ENCODE data around the gene PIAS1.

PIAS1 gene

DNA sequence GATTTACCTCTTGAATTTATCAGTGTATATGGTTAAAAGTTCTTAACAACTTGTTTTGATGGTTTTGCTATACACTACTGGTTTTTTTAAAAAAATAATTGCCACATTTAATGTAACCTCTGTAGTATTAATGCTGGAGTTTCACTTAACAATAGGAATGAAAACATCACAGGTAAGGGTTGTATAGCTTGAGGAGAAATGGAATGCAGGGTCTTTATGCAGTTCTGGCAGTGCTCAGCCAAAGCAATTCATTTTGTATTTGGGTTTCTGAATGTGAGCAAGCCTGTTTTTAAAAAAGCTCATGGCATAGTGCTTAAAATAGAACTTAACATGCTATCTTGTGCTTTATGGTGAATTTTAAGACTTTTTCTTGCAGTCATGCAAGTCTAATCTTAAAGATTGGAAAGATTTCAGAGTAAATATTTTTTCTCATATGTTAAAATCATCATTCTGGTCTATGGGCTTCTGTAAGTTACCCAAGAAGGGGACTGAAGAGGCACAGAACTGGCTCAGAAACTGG, 8.9 kb downstream of the PIAS1 start:
- ChIA-PET CTCF (interaction anchor here (0.8 kb wide), 1 partner anchor 9 kb away, joined by 3 read pairs; the partner anchor contains the start of gene PIAS1), POLR2A (interaction anchor here (1.3 kb wide), 1 partner anchor 9 kb away, joined by 4 read pairs; the partner anchor contains the start of gene PIAS1)
- Histone ChIP-seq H3K9me3 (ENCODE audit: control insufficient read depth, insufficient read depth, low read depth, low read length) (no peaks in the 10 kb centered on the region), H3K36me3 (ENCODE audit: control insufficient read depth in 2 of 2, insufficient read depth in 1 of 2, low read length in 2 of 2) (peaks cover 0 to 8% of the 10 kb centered on the region in 2 experiments; a peak in 1 of 3 replicates), H3K27ac (ENCODE audit: extremely low read depth, low read depth, low read length) (no peak overlapping the region), H3K4me1 (ENCODE audit: control insufficient read depth, insufficient read depth, low read length) (peaks cover 18% of the 10 kb centered on the region), H3K4me3 (ENCODE audit: low read depth, low read length) (no peak overlapping the region)
- TF ChIP-seq, protein P1, sequence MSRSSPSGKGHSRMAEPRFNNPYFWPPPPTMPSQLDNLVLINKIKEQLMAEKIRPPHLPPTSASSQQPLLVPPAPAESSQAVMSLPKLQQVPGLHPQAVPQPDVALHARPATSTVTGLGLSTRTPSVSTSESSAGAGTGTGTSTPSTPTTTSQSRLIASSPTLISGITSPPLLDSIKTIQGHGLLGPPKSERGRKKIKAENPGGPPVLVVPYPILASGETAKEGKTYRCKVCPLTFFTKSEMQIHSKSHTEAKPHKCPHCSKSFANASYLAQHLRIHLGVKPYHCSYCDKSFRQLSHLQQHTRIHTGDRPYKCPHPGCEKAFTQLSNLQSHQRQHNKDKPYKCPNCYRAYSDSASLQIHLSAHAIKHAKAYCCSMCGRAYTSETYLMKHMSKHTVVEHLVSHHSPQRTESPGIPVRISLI (tag by site-specific recombination; IDR thresholded peaks at IDR 0.05) = peak; percentile 5; the same call in 1 of the 2 replicates
- TF ChIP-seq BCL11B (tag by site-specific recombination; IDR thresholded peaks at IDR 0.05; ENCODE audit: low read depth) = no peak

DNA sequence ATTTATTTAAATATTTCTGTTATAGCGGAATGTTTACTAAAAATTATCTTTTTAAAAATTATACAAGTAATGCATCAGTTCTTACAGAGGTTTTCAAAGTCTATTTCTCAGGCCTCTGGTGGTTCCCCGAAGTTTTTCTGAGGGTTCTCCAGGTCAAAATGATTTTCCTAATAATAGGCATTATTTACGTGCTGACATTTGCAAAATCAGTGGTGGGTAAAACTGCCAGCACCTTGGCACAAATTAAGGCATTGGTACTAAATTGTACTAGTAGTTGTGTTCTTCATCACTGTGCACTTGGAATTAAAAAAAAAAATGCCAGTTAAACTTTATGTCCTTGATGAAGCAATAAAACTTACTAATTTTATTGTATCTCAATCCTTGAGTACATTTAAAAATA, 9.5 kb downstream of the PIAS1 start:
- H3K9me3 ChIP-seq (ENCODE audit: control insufficient read depth, insufficient read depth, low read depth, low read length) = no peaks in the 10 kb centered on the region
- H3K36me3 ChIP-seq (ENCODE audit: control insufficient read depth in 2 of 2, insufficient read depth in 1 of 2, low read length in 2 of 2) = peaks cover 0 to 8% of the 10 kb centered on the region in 2 experiments; a peak in 1 of 3 replicates
- POLR2A ChIA-PET = interaction anchor here (1.3 kb wide), 1 partner anchor 10 kb away, joined by 4 read pairs; the partner anchor contains the start of gene PIAS1
- no peak overlapping the region for H3K27ac ChIP-seq (ENCODE audit: extremely low read depth, low read depth, low read length)
- peaks cover 13% of the 10 kb centered on the region for H3K4me1 ChIP-seq (ENCODE audit: control insufficient read depth, insufficient read depth, low read length)
- no peak overlapping the region for H3K4me3 ChIP-seq (ENCODE audit: low read depth, low read length)
- CTCF ChIA-PET = interaction anchor here (0.6 to 1.3 kb wide), 4 partner anchors 9 to 256 kb away, joined by 3 to 5 read pairs (median 4); partner anchors contain the start of gene PIAS1
- TF ChIP-seq ZNF354C (tag by site-specific recombination; IDR thresholded peaks at IDR 0.05; ENCODE audit: borderline replicate concordance, low read depth) (no peak), ZNF514 (tag by site-specific recombination; IDR thresholded peaks at IDR 0.05) (no peak), ZNF768 (tag by site-specific recombination; IDR thresholded peaks at IDR 0.05) (no peak), SP7 (tag by site-specific recombination; IDR thresholded peaks at IDR 0.05) (no peak), SCRT2 (tag by site-specific recombination; IDR thresholded peaks at IDR 0.05) (no peak), HOXA7 (CRISPR knock-in tag; IDR thresholded peaks at IDR 0.05; ENCODE audit: borderline replicate concordance) (no peak), ZNF707 (tag by site-specific recombination; IDR thresholded peaks at IDR 0.05) (no peak), SP3 (tag by site-specific recombination; IDR thresholded peaks at IDR 0.05) (no peak), ZNF423 (tag by site-specific recombination; IDR thresholded peaks at IDR 0.05) (no peak), YY1 (tag by site-specific recombination; IDR thresholded peaks at IDR 0.05) (no peak), SALL2 (tag by site-specific recombination; IDR thresholded peaks at IDR 0.05; ENCODE audit: borderline replicate concordance) (no peak), ZNF792 (tag by site-specific recombination; IDR thresholded peaks at IDR 0.05) (no peak), ZNF664 (tag by site-specific recombination; IDR thresholded peaks at IDR 0.05) (no peak)
- TF ChIP-seq, protein P2, sequence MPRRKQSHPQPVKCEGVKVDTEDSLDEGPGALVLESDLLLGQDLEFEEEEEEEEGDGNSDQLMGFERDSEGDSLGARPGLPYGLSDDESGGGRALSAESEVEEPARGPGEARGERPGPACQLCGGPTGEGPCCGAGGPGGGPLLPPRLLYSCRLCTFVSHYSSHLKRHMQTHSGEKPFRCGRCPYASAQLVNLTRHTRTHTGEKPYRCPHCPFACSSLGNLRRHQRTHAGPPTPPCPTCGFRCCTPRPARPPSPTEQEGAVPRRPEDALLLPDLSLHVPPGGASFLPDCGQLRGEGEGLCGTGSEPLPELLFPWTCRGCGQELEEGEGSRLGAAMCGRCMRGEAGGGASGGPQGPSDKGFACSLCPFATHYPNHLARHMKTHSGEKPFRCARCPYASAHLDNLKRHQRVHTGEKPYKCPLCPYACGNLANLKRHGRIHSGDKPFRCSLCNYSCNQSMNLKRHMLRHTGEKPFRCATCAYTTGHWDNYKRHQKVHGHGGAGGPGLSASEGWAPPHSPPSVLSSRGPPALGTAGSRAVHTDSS (tag by site-specific recombination; IDR thresholded peaks at IDR 0.05) = no peak
- TF ChIP-seq, protein P3, sequence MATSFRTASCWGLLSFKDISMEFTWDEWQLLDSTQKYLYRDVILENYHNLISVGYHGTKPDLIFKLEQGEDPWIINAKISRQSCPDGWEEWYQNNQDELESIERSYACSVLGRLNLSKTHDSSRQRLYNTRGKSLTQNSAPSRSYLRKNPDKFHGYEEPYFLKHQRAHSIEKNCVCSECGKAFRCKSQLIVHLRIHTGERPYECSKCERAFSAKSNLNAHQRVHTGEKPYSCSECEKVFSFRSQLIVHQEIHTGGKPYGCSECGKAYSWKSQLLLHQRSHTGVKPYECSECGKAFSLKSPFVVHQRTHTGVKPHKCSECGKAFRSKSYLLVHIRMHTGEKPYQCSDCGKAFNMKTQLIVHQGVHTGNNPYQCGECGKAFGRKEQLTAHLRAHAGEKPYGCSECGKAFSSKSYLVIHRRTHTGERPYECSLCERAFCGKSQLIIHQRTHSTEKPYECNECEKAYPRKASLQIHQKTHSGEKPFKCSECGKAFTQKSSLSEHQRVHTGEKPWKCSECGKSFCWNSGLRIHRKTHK (tag by site-specific recombination; IDR thresholded peaks at IDR 0.05) = no peak
- TF ChIP-seq, protein P4, sequence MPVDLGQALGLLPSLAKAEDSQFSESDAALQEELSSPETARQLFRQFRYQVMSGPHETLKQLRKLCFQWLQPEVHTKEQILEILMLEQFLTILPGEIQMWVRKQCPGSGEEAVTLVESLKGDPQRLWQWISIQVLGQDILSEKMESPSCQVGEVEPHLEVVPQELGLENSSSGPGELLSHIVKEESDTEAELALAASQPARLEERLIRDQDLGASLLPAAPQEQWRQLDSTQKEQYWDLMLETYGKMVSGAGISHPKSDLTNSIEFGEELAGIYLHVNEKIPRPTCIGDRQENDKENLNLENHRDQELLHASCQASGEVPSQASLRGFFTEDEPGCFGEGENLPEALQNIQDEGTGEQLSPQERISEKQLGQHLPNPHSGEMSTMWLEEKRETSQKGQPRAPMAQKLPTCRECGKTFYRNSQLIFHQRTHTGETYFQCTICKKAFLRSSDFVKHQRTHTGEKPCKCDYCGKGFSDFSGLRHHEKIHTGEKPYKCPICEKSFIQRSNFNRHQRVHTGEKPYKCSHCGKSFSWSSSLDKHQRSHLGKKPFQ (tag by site-specific recombination; IDR thresholded peaks at IDR 0.05) = no peak
- TF ChIP-seq, protein P5, sequence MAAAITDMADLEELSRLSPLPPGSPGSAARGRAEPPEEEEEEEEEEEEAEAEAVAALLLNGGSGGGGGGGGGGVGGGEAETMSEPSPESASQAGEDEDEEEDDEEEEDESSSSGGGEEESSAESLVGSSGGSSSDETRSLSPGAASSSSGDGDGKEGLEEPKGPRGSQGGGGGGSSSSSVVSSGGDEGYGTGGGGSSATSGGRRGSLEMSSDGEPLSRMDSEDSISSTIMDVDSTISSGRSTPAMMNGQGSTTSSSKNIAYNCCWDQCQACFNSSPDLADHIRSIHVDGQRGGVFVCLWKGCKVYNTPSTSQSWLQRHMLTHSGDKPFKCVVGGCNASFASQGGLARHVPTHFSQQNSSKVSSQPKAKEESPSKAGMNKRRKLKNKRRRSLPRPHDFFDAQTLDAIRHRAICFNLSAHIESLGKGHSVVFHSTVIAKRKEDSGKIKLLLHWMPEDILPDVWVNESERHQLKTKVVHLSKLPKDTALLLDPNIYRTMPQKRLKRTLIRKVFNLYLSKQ (tag by site-specific recombination; IDR thresholded peaks at IDR 0.05; ENCODE audit: borderline replicate concordance) = no peak
- TF ChIP-seq, protein P6, sequence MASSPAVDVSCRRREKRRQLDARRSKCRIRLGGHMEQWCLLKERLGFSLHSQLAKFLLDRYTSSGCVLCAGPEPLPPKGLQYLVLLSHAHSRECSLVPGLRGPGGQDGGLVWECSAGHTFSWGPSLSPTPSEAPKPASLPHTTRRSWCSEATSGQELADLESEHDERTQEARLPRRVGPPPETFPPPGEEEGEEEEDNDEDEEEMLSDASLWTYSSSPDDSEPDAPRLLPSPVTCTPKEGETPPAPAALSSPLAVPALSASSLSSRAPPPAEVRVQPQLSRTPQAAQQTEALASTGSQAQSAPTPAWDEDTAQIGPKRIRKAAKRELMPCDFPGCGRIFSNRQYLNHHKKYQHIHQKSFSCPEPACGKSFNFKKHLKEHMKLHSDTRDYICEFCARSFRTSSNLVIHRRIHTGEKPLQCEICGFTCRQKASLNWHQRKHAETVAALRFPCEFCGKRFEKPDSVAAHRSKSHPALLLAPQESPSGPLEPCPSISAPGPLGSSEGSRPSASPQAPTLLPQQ (tag by site-specific recombination; IDR thresholded peaks at IDR 0.05) = no peak

Measured in HEK293 (cell line).